ENCODE measurements around the gene MUL1. TPM values are rescaled to one million over a fixed set of nuclear protein-coding genes. Genes with fewer than 3 reads are reported as not detected.

The MUL1 gene
- total and polyA plus RNA-seq, 2 of the 8 experiments (the other 6 are each of a cell fraction or from before 2014, with no cell fraction given), result 16.4 to 20.8 TPM

GRCh38 chr1:20480951-20481617 is 26.9 kb downstream of the MUL1 start:
- H3K9ac ChIP-seq (replicated peaks in 1 of 4; ENCODE audit: extremely low read depth in 1 of 4, low read depth in 3 of 4, low read length in 3 of 4), result no peak overlapping the region
- H4K20me1 ChIP-seq (replicated peaks in 1 of 2; ENCODE audit: control insufficient read depth in 1 of 2, insufficient read depth in 2 of 2, low read length in 2 of 2), result peaks cover 3 to 7% of the 10 kb centered on the region in 2 experiments
- H3K79me2 ChIP-seq (ENCODE audit: control insufficient read depth in 1 of 2, insufficient read depth in 2 of 2, low read length in 2 of 2), result no peaks in the 10 kb centered on the region
- H4K5ac ChIP-seq (ENCODE audit: insufficient read length, low read depth, low read length), result no peak overlapping the region
- H4K91ac ChIP-seq (replicated peaks; ENCODE audit: insufficient read length, low read length), result no peak overlapping the region
- H2AK5ac ChIP-seq (ENCODE audit: low read depth, low read length), result 0 out of 2 replicates have a peak overlapping the region, but pooled peaks have one; percentile 53
- H2BK20ac ChIP-seq (ENCODE audit: low read length), result no peak overlapping the region
- H3K9me3 ChIP-seq (ENCODE audit: insufficient read depth in 2 of 2, low read depth in 1 of 2, low read length in 1 of 2), result no peaks in the 10 kb centered on the region
- no peak overlapping the region for H2AFZ ChIP-seq (ENCODE audit: low read length)
- peaks cover 21% of the 10 kb centered on the region for H3K23me2 ChIP-seq (ENCODE audit: low read depth, low read length)
- no peak overlapping the region for H2BK5ac ChIP-seq (ENCODE audit: low read depth, low read length)
- no peaks in the 10 kb centered on the region for H3K36me3 ChIP-seq (ENCODE audit: control insufficient read depth in 2 of 4, insufficient read depth in 4 of 4, low read length in 3 of 4)
- H3K23ac ChIP-seq (ENCODE audit: insufficient read length), result no peak overlapping the region
- no peak overlapping the region for H3K56ac ChIP-seq (replicated peaks; ENCODE audit: insufficient read length, low read depth, low read length)
- TF ChIP-seq KDM4A (IDR thresholded peaks at IDR 0.05; ENCODE audit: low read depth, low read length, severe bottlenecking) (no peak), RAD21 (IDR thresholded peaks at IDR 0.05 in 1 of 2, conservative IDR thresholded peaks at IDR 0.05 in 1 of 2; ENCODE audit: low read depth in 2 of 2, low read length in 2 of 2) (no peak), GTF2F1 (IDR thresholded peaks at IDR 0.05; ENCODE audit: borderline replicate concordance, low read depth, low read length) (no peak), E2F6 (IDR thresholded peaks at IDR 0.05) (no peak), EGR1 (IDR thresholded peaks at IDR 0.05; ENCODE audit: borderline replicate concordance, low read depth, low read length) (no peak)
- H3K4me3 ChIP-seq (ENCODE audit: extremely low read depth in 1 of 4, insufficient read depth in 2 of 4, low read depth in 3 of 4, low read length in 4 of 4), result no peak overlapping the region
- DNase-seq (ENCODE audit: low read depth in 1 of 2, low spot score in 2 of 2) (no peak), FAIRE-seq (no peak)
- CTCF ChIA-PET (ENCODE audit: partially characterized antibody), result interaction anchor here (0.9 to 2.1 kb wide), 9 partner anchors 10 to 561 kb away, joined by 3 to 8 read pairs (median 4); no protein-coding TSS in a partner anchor
- no peak overlapping the region for H3K18ac ChIP-seq (ENCODE audit: extremely low read depth, low read length)
- POLR2A ChIA-PET (ENCODE audit: partially characterized antibody), result interaction anchor here (1.0 kb wide), 1 partner anchor 11 kb away, joined by 4 read pairs; no protein-coding TSS in a partner anchor
- no peak overlapping the region for H3K4me2 ChIP-seq (ENCODE audit: insufficient read depth in 1 of 2, low read depth in 2 of 2, low read length in 2 of 2)
- no peak overlapping the region; the same call in 1 of the 2 replicates for H4K8ac ChIP-seq (ENCODE audit: extremely low read depth, insufficient read depth, low read length)
- H3K14ac ChIP-seq (ENCODE audit: insufficient read length), result no peak overlapping the region
- 80% methylated on average over 7 of the region's 7 CpGs; no CpG with 5 or more reads in 1 of the 2 experiments for WGBS, 2 experiments (ENCODE audit: extremely low coverage in 1 of 2, insufficient coverage in 1 of 2, insufficient read length in 1 of 2, insufficient replicate concordance in 2 of 2, low coverage in 1 of 2, low lambda C conversion rate in 2 of 2, missing lambda C conversion rate in 1 of 2)
- H3K4me1 ChIP-seq (replicated peaks in 1 of 4; ENCODE audit: control insufficient read depth in 3 of 4, insufficient read depth in 4 of 4, low read length in 3 of 4), result peaks cover 12 to 27% (median 17%) of the 10 kb centered on the region in 4 experiments
- H2BK15ac ChIP-seq (ENCODE audit: low read length), result no peak overlapping the region
- H2BK120ac ChIP-seq (replicated peaks; ENCODE audit: low read depth, low read length), result no peak overlapping the region
- H3K79me1 ChIP-seq (ENCODE audit: low read depth, low read length), result no peaks in the 10 kb centered on the region
- no peak overlapping the region for H3K4ac ChIP-seq (replicated peaks; ENCODE audit: insufficient read length, low read depth, low read length)
- no peak overlapping the region for H3K27ac ChIP-seq (ENCODE audit: low read depth, low read length)
- peaks cover 4 to 39% (median 29%) of the 10 kb centered on the region in 4 experiments for H3K27me3 ChIP-seq (replicated peaks in 1 of 4; ENCODE audit: control insufficient read depth in 3 of 4, extremely low read depth in 1 of 4, insufficient read depth in 3 of 4, low read length in 3 of 4)
- no peak overlapping the region for H2BK12ac ChIP-seq (ENCODE audit: low read depth, low read length)
